ENCODE data around the gene INTS13. TPM values are rescaled to one million over a fixed set of nuclear protein-coding genes. Genes with fewer than 3 reads are reported as not detected.
A peak's percentile ranks its signal among the peaks of the same experiment; 100 is the strongest.
"Not testable (repeated sequence)": the region's sequence is repeated elsewhere in the genome, so short reads cannot be mapped to it uniquely, and the experiment has no call there.

The INTS13 gene, protein sequence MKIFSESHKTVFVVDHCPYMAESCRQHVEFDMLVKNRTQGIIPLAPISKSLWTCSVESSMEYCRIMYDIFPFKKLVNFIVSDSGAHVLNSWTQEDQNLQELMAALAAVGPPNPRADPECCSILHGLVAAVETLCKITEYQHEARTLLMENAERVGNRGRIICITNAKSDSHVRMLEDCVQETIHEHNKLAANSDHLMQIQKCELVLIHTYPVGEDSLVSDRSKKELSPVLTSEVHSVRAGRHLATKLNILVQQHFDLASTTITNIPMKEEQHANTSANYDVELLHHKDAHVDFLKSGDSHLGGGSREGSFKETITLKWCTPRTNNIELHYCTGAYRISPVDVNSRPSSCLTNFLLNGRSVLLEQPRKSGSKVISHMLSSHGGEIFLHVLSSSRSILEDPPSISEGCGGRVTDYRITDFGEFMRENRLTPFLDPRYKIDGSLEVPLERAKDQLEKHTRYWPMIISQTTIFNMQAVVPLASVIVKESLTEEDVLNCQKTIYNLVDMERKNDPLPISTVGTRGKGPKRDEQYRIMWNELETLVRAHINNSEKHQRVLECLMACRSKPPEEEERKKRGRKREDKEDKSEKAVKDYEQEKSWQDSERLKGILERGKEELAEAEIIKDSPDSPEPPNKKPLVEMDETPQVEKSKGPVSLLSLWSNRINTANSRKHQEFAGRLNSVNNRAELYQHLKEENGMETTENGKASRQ
- total RNA-seq = 15.5 TPM
- long read RNA-seq, transcript INTS13-201 (17 exons, 2,974 nt) = major isoform, 14 of 26 reads
- long read RNA-seq, partial matches to known transcripts = 3 of 26 reads
- long read RNA-seq, other reads (novel, unspliced or antisense) = 9 of 26 reads

DNA sequence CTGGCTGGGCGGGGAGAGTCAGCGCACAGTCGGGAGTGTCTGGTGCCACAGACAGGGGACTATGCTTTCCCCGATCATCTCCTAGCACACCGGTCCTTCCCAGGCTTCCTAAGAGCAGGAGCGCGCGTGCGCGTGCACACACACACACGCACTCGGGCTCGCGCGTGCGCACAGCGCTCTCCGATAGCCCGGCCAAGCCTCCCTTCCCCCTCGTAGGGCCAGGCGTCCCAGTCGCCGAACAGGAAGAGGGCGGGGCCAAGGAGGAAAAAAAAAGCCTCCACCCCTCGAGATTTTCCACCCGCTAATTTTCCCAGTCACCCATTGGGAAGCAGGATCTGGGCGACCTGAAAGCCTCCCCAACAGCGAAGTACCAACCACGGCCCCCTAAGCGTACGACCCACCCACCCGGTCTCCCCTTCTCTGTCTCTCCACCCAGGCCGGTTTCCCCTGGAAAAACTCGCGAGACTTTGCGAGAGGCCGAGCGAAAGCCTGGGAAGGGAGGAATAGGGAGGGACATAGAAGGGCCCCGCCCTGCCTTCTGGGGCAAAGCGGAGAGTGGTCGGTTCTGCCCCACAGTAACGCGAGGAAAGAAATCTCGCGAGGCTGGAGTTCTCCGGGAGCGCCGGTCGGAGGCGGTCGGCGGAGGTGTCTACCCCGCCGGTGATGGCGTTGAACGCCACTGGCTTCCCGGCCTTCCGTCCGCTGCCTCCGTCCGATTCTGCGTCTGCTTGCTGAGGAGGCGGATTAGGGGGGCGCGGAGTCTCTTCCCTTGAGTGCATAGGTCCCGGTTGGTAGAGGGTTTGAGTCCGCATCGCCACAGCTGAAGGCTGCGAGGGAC, at the start of gene INTS13, which contains the start of gene FGFR1OP2:
TSS of gene INTS13 (minus strand) at position 119 of the 838 bp plus-strand sequence. CDS start 1,178 bp downstream, outside the sequence.
TSS of gene FGFR1OP2 (plus strand) at position 608 of the 838 bp plus-strand sequence. CDS start 15,689 bp downstream, outside the sequence.
- intact Hi-C loops (cut with DNase I) = loop anchor here (2.0 kb wide), 2 partner anchors 77 to 307 kb away; partner anchors contain the start of genes STK38L and TM7SF3
- DNase-seq (ENCODE audit: low spot score) = peak; percentile 99

DNA sequence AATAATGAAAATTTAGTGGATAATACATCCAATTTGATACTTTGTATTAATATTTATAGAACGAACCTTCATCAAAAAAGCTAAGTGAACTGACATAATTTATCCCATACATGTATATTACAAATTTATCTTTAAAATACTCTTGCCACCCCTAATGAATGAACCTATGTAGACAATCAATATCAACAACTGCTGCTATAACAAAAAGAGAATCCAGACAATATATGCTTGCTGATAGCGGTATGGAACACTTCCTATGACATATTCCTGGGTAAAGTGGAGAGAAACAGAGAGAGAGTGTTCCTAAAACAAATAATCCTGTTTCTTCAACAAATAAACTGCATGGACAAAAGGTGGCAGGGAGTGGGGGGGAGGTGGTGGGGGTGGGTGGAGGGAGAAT, 45.1 kb upstream of the INTS13 start:
- intact Hi-C loops (cut with DNase I) = no loop called here
- no peak for DNase-seq (ENCODE audit: low spot score)

DNA sequence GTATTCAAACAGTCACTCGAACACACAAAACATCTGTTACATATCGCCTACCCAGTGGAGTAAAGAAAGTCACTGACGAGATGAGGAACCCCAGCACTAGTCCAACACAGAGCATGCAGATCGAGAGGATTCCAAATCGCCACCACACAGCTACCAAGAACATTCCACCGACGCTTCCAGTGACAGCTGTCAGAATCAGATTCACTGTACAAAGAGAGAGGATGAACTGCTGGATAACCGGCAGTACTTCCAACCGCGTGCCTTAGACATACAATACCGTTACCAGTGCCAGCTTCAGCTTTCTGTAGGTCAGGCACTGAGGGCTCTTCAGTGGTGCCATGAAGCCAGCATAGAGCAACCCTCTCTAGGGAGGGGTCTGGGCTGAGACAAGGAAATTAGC, 42.0 kb upstream of the INTS13 start:
- intact Hi-C loops (cut with DNase I) = no loop called here
- DNase-seq (ENCODE audit: low spot score) = no peak

DNA sequence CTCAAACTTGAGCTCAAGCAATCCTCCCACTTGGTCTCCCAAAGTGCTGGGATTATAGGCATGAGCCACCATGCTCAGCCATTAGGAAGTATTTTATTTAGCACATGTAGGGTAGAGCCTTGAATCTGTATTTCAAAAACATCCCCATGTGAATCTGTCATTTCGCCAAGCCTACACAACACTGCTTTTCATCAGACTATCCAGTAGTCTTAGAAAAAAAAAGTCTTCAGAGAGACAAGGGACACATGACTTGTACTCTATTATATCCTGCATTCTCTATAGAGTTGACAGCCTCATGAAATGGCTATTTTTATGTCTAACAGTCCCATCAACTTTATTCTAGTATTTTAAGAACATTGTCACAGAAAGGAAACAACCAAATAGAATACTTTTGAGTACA, 41.0 kb upstream of the INTS13 start:
- DNase-seq (ENCODE audit: low spot score) = no peak
- intact Hi-C loops (cut with DNase I) = no loop called here

DNA sequence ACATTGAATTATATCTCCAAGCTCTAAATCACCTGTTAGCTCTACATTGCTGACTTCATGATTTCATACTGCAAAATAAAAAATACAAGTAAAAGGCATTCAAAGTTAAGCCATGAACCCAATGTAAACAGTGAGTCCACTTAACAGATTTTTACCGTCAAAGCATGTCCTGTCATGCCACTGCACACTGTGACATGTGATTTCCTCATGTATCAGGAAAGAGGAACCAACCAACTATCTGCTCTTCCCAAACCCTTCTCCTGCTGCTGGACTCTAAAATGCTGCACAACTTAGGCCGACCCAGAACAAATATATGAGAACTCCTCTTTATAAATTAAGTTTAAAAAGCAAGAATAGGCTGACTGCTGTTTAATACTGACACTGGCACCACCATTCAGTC, 38.9 kb upstream of the INTS13 start:
- intact Hi-C loops (cut with DNase I) = no loop called here
- DNase-seq (ENCODE audit: low spot score) = no peak

DNA sequence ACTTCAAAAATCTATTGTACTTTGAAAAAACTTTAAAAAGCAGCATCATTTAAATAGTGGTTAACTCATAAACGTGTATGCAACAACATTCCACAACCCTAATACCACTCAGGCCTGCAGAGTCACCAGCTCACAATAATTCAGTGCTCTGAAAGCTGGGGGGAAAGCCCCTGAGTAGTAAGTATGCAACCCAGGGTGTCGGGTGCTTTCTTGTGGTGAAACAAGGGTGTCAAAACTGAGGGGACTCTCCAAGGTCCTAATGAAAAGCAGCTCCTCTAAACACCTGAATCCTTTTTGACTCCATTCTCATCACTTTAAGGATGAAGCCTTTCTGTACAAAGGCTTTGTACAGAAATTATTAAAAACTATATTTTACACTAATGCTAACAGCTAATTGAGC, 34.2 kb upstream of the INTS13 start:
- no peak for DNase-seq (ENCODE audit: low spot score)
- intact Hi-C loops (cut with DNase I) = no loop called here

DNA sequence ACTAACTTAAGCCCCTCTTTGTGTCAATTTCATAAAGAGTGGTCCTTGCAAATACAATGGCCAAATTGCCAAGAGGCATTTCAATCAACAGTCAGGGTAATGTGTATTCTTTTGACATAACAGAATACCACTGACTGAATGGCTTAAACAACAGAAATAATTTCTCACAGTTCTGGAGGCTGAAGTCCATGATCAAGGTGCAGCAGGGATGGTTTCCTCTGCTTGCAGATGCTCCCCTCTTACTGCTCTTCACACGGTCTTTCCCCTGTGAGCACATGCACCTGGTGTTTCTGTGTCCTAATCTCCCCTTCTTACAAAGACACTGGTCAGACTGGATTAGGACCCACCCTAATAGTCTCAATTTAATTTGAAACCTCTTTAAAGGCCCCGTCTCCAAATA, 32.4 kb upstream of the INTS13 start:
- no peak for DNase-seq (ENCODE audit: low spot score)
- intact Hi-C loops (cut with DNase I) = no loop called here

DNA sequence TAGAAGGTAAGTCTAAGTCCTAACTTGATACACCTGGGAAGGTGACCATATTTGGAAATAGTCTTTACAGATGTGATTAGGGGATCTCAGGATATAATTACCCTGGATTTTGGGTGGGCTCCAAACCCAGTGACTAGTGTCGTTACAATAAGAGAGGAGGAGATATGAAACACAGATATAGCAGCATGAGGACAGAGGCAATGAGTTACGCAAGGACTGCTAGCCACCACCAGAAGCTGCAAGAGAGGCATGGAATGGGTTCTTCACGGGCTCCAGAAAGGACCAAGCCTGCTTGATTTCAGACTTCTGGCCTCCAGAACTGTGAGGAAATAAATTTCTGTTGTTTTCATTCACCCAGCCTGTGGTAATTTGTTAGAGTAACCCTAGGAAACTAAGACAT, 29.1 kb upstream of the INTS13 start:
- DNase-seq (ENCODE audit: low spot score) = no peak
- intact Hi-C loops (cut with DNase I) = no loop called here

DNA sequence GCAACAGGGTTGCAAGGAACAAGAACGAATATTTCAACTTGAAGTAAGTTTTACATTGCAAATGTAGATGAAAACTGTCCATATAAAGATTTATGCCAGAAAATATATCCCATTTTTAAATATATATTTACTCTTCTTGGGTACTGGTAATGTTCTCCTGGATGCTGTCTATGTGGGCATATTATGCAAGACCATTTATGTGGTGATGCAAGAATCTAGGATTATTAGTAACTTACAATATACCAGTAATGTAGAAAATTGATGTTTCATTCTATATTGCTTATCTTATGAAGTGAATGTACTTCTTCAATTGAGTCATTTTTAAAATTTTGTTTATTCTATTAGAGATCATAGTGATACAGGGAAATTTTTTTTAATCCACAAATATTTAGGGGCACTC, 25.6 kb upstream of the INTS13 start:
- DNase-seq (ENCODE audit: low spot score) = no peak
- intact Hi-C loops (cut with DNase I) = no loop called here

DNA sequence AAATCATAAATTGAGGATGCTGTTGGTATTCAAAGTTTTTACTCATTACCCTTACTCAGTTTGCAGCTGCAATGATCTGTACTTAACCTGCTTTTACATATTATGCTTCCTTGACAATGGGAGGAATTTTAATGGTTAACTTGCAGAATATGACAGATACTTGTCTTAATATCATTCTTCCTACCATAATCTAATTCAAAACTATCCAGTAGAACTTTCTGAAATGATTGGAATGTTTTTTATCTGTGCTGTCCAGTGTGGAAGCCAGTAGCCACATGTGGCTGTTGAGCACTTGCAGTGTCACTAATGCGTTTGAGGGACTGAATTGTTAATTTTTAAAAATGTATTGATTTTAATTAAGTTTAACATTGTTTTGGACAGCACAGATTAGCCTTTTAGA, 24.0 kb upstream of the INTS13 start:
- intact Hi-C loops (cut with DNase I) = no loop called here
- DNase-seq (ENCODE audit: low spot score) = no peak

DNA sequence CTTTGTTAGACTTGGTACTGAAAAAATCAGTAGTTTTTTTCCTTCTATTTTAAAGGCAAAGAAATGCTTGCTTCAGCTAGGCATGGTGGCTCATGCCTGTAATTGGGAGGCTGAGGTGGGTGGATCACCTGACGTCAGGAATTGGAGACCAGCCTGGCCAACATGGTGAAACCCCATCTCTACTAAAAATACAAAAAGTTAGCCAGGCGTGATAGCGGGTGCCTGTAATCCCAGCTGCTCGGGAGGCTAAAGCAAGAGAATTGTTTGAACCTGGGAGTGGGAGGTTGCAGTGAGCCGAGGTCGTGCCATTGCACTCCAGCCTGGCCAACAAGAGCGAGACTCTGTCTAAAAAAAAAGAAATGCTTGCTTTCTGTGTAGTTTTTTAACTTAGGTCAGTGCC, 23.6 kb upstream of the INTS13 start:
- intact Hi-C loops (cut with DNase I); DNase-seq (ENCODE audit: low spot score): not testable (repeated sequence)

DNA sequence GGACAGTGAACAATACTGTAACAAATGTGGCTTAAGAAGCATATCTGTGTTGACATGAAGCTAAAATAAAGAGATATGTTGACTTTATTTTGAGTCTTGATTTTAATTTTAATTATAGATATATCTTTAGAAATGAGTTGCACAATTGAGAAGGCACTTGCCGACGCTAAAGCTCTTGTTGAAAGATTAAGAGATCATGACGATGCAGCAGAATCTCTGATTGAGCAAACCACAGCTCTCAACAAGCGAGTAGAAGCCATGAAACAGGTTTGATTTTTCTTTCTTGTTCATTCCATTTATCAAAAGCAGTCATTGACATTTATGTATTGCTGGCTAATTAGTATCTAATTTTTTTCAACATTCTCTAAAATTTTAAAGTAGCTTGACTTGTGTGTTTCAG, 16.2 kb upstream of the INTS13 start:
- no peak for DNase-seq (ENCODE audit: low spot score)
- intact Hi-C loops (cut with DNase I) = no loop called here

DNA sequence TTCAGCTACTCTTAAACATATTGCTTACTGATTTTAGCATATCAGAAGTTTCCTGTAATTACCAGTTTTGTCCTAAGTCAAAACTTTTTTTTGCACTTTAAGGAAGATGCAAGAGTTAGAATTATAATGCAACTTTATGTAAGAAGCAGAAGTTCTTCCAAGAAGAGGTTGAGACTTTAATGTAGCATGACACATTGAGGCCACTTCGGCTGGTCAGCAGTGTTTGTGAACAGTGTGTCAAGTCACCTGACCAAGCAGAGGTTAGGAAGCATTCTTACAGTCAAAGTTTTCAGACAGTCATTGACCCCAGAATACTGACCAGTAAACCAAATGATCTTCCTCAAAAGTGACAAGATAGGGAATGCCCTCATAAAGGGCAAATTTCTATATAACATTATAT, 15.7 kb upstream of the INTS13 start:
- DNase-seq (ENCODE audit: low spot score) = no peak
- intact Hi-C loops (cut with DNase I) = no loop called here

DNA sequence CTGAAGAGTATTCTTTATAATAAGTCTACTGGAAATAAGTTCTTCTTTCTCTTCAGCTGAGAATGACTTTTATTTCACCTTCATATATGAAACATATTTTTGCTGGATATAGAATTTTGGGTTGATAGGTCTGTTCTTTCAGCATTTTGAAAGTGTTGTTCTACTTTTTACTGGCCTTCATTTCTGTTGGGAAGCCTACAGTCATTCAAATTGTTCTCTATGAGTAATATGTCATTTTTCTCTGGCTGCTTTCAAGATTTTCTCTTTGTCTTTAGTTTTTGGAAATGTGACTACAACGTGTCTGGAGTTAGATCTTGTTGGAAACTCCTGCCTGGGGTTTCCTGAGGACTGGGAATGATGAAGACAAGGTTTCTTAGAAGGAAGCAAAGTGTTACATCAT, 10.5 kb upstream of the INTS13 start:
- intact Hi-C loops (cut with DNase I) = no loop called here
- no peak for DNase-seq (ENCODE audit: low spot score)

DNA sequence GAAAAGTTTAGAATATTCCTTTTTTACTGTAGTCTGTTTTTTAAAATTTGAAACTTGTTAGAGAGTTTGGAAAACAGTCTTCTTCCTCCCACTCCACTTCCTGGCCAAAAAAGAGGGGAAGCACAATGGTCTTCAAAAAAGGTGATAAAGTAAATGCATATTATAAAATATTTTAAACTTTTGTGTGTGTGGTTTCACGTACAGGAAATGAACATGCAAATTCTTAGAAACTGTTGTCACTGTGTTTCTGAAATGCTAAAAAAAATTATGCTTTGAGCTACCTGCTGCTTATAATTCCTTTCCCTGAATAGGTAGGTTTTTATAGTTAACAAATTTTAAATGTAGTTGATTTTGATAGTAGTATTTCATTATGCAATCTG, 3.4 kb upstream of the INTS13 start:
- DNase-seq (ENCODE audit: low spot score) = no peak
- intact Hi-C loops (cut with DNase I) = no loop called here

DNA sequence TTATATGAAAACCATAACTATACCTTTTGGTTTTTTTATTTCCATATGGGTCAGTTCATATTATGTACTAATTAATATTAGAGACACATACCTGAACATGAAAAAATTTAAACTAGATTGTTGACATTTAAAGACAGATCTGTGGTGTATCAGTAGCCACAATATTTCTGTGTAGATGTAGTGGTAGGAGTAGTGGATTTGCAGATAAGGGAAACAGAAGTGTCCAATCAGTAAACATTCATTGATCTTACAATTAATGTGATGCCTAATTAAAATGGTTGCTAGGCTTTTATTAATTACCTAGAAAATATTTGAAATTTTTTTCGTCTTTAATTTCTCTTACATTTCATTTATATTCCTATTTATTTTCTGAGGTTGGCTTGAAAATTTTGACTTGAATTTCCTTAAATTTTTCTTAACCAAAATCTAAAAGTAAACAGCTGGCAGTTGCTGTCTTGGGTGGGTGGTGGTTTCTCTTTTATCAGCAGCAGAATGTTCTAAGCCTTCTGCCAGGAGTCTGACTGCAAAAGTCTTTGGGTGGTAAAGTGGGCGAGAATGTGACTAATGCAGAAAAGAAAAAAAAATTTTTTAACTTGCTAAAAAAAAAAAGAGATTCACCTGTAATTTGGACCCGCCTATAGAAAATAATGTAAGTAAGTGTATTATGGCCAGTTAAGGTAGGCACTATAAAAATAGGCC, 2.9 kb upstream of the INTS13 start:
- no peak for DNase-seq (ENCODE audit: low spot score)
- intact Hi-C loops (cut with DNase I) = no loop called here

DNA sequence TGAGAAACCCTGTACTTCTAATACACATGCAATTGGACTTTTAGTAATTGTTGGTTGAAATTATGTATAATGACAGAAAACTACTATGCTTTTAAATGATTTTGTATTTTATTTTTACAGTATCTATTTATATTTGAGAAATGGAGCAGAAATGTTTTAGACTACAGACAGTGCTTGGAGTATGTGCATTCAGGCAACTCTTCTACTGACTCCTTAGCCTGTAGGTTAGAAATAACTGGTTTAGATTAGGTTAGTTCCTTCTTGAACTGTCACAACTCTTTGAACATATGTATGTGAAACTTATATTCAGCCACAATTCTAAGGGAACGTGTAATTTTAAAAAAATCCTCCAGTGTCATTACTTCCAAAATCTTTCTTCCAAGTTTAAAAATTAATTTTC, 2.2 kb upstream of the INTS13 start:
- DNase-seq (ENCODE audit: low spot score) = no peak
- intact Hi-C loops (cut with DNase I) = loop anchor here (2.0 kb wide), 2 partner anchors 75 to 305 kb away; partner anchors contain the start of genes STK38L and TM7SF3

DNA sequence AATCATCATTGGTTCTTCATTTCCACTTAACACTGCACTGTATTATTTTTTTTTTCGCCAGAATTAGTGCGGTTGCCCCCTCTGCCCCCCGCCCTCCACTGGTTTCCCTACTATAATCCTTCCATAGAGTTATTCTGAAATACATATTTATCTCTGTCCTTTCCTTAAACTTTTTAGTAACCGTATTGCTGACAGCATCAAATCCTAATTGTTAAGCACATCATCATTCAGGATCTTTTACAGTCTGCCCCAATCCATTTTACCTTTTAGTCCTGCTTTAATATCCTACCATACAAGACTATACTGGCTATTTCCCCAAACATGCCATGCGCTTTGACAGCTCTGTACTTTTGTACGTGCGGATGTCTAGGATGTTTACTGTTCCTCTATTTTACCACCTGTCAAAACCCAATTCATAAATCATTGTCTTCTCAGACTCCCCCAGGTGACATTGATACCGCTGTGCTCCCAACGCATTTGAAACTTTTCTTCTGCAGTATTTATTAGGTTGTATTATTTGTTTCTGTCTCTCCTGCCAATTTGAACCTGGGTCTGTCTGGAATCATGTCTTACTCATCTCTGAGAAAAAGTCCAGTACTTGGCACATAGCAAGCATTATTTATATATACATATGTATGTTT, 1.5 kb upstream of the INTS13 start:
- no peak for DNase-seq (ENCODE audit: low spot score)
- intact Hi-C loops (cut with DNase I) = loop anchor here (2.0 kb wide), 2 partner anchors 75 to 305 kb away; partner anchors contain the start of genes STK38L and TM7SF3

DNA sequence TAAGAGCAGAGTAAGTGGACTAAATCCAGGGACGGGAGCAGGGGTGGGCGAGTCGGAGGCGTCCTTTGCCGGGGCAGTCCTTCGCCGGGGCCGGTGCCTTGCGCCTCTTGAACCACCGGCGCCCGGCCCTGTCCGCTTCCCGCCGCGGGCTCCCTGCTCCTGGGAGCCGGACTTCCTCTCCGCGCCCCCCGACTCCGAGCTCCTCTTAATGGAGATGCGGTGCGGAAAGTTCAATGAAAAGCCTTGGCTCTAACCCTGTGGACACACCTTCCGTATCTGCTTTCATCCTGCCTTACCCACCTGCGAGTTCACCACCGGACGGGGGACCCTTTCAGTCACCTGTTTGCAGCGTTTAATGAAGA, 901 bp upstream of the INTS13 start:
- intact Hi-C loops (cut with DNase I) = loop anchor here (2.0 kb wide), 2 partner anchors 76 to 306 kb away; partner anchors contain the start of genes STK38L and TM7SF3
- DNase-seq (ENCODE audit: low spot score) = no peak
